ENCODE results near the gene TSSC4.

DNA sequence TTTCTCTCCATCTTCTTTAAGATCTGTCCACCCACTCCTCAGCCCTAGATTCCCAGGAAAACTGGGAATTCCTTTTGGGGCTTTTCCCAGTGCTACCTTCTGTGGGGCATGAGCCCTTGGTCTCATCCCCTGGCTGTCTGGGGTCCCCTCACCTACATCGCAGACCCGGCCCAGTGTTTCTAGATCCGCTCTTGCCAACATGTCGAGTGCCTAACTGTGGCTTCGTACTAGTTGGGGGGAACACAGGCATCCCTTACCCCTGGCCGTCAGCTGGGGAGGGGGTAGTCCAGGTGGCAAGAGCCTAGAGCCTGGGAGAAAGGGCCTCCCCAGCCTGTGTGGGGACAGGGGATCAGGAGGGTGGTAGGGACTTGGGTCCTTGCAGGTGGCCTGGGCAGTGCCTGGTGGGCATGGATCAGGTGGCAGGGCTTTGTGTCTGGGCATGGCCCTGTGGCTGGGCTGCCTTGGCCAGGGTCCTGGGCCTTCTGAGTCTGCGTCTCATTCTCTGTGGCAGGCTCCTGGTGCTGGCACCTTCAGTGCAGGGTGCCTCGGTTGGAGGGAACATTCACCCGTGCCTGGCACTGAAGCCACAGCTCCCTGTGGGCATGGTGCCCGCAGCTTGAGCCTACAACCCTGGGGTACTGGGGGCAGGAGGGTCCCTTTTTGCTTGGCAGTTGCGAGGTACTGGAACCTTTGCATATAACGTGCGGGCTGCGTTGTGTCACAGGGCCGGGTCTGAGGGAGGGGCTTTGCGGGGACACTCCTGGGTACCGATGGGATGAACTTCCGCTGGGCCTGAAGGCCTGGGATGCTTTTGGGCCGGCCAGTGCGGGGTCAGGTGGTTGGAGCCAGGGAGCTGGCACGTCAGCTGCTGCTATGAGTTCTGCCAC, 48.4 kb downstream of the TSSC4 start:
- TF ChIP-seq, protein P1, sequence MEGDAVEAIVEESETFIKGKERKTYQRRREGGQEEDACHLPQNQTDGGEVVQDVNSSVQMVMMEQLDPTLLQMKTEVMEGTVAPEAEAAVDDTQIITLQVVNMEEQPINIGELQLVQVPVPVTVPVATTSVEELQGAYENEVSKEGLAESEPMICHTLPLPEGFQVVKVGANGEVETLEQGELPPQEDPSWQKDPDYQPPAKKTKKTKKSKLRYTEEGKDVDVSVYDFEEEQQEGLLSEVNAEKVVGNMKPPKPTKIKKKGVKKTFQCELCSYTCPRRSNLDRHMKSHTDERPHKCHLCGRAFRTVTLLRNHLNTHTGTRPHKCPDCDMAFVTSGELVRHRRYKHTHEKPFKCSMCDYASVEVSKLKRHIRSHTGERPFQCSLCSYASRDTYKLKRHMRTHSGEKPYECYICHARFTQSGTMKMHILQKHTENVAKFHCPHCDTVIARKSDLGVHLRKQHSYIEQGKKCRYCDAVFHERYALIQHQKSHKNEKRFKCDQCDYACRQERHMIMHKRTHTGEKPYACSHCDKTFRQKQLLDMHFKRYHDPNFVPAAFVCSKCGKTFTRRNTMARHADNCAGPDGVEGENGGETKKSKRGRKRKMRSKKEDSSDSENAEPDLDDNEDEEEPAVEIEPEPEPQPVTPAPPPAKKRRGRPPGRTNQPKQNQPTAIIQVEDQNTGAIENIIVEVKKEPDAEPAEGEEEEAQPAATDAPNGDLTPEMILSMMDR (IDR thresholded peaks at IDR 0.05), result no peak
- TF ChIP-seq POLR2A (IDR thresholded peaks at IDR 0.05), result no peak
- TF ChIP-seq POLR2AphosphoS5 (IDR thresholded peaks at IDR 0.05), result no peak
- TF ChIP-seq EP300 (IDR thresholded peaks at IDR 0.05), result no peak
